Measurements from ENCODE around the gene TTC39A. TPM values are rescaled to one million over a fixed set of nuclear protein-coding genes. Genes with fewer than 3 reads are reported as not detected.

The TTC39A gene
- total and polyA plus RNA-seq, 2 donors (not counting 1 experiment from before 2014, with no cell fraction given): 0.28 to 1.5 TPM

DNA sequence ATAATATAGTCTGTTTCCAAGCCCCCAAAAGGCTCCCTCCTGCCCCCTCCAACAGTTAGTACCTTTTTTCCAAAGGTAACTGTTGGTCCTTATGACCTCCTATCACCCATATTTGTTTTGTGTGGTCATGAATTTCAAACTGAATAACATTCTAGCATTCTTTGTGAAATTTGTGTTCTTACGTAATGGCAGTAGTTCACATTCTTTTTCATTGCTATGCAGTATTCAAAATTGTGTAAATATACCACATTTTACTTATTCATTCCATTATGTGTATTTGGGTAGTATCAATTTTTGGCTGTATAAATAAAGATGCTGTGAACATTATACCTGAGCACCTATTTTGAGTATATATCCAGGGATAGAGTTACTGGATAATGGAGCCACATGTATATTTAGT is 80.9 kb downstream of the TTC39A start:
- no peaks in the 10 kb centered on the region for H3K4me1 ChIP-seq (ENCODE audit: control insufficient read depth, extremely low read depth, insufficient read depth, low read length)
- no peak for DNase-seq (ENCODE audit: low read depth in 2 of 2)
- H3K9me3 ChIP-seq (ENCODE audit: control insufficient read depth, insufficient read depth, low read depth, low read length): no peaks in the 10 kb centered on the region
- no peak overlapping the region for H3K4me2 ChIP-seq (ENCODE audit: extremely low read depth, insufficient read depth, low read length)
- no peak overlapping the region for H2AFZ ChIP-seq (ENCODE audit: low read length)
- TF ChIP-seq CTCF (conservative IDR thresholded peaks at IDR 0.05 in 1 of 2, IDR thresholded peaks at IDR 0.05 in 1 of 2; ENCODE audit: low read depth in 1 of 2, low read length in 2 of 2) (no peak), EZH2 (IDR thresholded peaks at IDR 0.05; ENCODE audit: low read length, missing control alignments) (no peak)
- no peaks in the 10 kb centered on the region for H4K20me1 ChIP-seq (ENCODE audit: control insufficient read depth, extremely low read depth, insufficient read depth, low read length)
- H3K27me3 ChIP-seq (ENCODE audit: control insufficient read depth, insufficient read depth, low read length): no peaks in the 10 kb centered on the region
- no peak overlapping the region for H3K9ac ChIP-seq (ENCODE audit: insufficient read depth, low read length)
- no peak overlapping the region for H3K4me3 ChIP-seq (replicated peaks in 1 of 4; ENCODE audit: control extremely low read depth in 1 of 4, insufficient read depth in 1 of 4, low read depth in 3 of 4, low read length in 4 of 4)
- H3K27ac ChIP-seq (ENCODE audit: insufficient read depth, low read length): no peak overlapping the region
- peaks cover 65% of the 10 kb centered on the region for H3K79me2 ChIP-seq (ENCODE audit: control insufficient read depth, insufficient read depth, low read length)
- H3K36me3 ChIP-seq (ENCODE audit: control insufficient read depth, insufficient read depth, low read length): no peaks in the 10 kb centered on the region

DNA sequence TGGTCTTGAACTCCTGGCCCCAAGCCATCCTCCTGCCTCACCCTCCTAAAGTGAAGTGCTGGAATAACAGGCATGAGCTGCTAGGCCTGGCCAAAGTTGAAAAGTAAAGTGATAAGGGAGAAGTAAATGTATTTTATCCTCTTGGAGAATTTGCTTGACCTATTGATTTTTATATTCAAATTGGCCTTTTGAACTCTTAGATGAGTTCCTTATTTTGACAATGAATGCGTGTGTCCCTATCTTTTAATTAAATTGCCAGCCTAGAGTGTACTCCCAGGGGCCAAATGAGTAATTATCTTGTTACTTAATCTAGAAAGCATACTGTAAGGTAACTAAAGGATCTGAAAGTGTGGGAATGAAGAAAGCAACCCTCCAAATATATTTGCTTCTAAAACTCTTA is 82.9 kb downstream of the TTC39A start:
- no peaks in the 10 kb centered on the region for H4K20me1 ChIP-seq (ENCODE audit: control insufficient read depth, extremely low read depth, insufficient read depth, low read length)

GRCh38 chr1:51247022-51247421 is 83.3 kb downstream of the TTC39A start:
- DNase-seq (ENCODE audit: low read depth in 2 of 2): no peak
- Histone ChIP-seq H3K79me2 (ENCODE audit: control insufficient read depth, insufficient read depth, low read length) (peaks cover 79% of the 10 kb centered on the region), H3K36me3 (ENCODE audit: control insufficient read depth, insufficient read depth, low read length) (no peaks in the 10 kb centered on the region), H3K4me3 (replicated peaks in 1 of 4; ENCODE audit: control extremely low read depth in 1 of 4, insufficient read depth in 1 of 4, low read depth in 3 of 4, low read length in 4 of 4) (no peak overlapping the region), H2AFZ (ENCODE audit: low read length) (no peak overlapping the region), H3K27me3 (ENCODE audit: control insufficient read depth, insufficient read depth, low read length) (no peaks in the 10 kb centered on the region), H4K20me1 (ENCODE audit: control insufficient read depth, extremely low read depth, insufficient read depth, low read length) (no peaks in the 10 kb centered on the region), H3K27ac (ENCODE audit: insufficient read depth, low read length) (no peak overlapping the region), H3K9ac (ENCODE audit: insufficient read depth, low read length) (no peak overlapping the region), H3K9me3 (ENCODE audit: control insufficient read depth, insufficient read depth, low read depth, low read length) (no peaks in the 10 kb centered on the region), H3K4me2 (ENCODE audit: extremely low read depth, insufficient read depth, low read length) (no peak overlapping the region), H3K4me1 (ENCODE audit: control insufficient read depth, extremely low read depth, insufficient read depth, low read length) (no peaks in the 10 kb centered on the region)
- no peak for TF ChIP-seq CTCF (conservative IDR thresholded peaks at IDR 0.05 in 1 of 2, IDR thresholded peaks at IDR 0.05 in 1 of 2; ENCODE audit: low read depth in 1 of 2, low read length in 2 of 2)
- TF ChIP-seq EZH2 (IDR thresholded peaks at IDR 0.05; ENCODE audit: low read length, missing control alignments): no peak

More for the DNA sequence above, 82.9 kb downstream of the TTC39A start:
- H3K27ac ChIP-seq (ENCODE audit: insufficient read depth, low read length): no peak overlapping the region
- no peak overlapping the region for H3K4me3 ChIP-seq (replicated peaks in 1 of 4; ENCODE audit: control extremely low read depth in 1 of 4, insufficient read depth in 1 of 4, low read depth in 3 of 4, low read length in 4 of 4)
- no peak overlapping the region for H2AFZ ChIP-seq (ENCODE audit: low read length)
- no peaks in the 10 kb centered on the region for H3K4me1 ChIP-seq (ENCODE audit: control insufficient read depth, extremely low read depth, insufficient read depth, low read length)
- DNase-seq (ENCODE audit: low read depth in 2 of 2): no peak
- H3K79me2 ChIP-seq (ENCODE audit: control insufficient read depth, insufficient read depth, low read length): peaks cover 74% of the 10 kb centered on the region
- no peak for TF ChIP-seq EZH2 (IDR thresholded peaks at IDR 0.05; ENCODE audit: low read length, missing control alignments)
- no peak for TF ChIP-seq CTCF (conservative IDR thresholded peaks at IDR 0.05 in 1 of 2, IDR thresholded peaks at IDR 0.05 in 1 of 2; ENCODE audit: low read depth in 1 of 2, low read length in 2 of 2)
- H3K9ac ChIP-seq (ENCODE audit: insufficient read depth, low read length): no peak overlapping the region
- no peaks in the 10 kb centered on the region for H3K9me3 ChIP-seq (ENCODE audit: control insufficient read depth, insufficient read depth, low read depth, low read length)
- no peaks in the 10 kb centered on the region for H3K36me3 ChIP-seq (ENCODE audit: control insufficient read depth, insufficient read depth, low read length)
- no peaks in the 10 kb centered on the region for H3K27me3 ChIP-seq (ENCODE audit: control insufficient read depth, insufficient read depth, low read length)
- no peak overlapping the region for H3K4me2 ChIP-seq (ENCODE audit: extremely low read depth, insufficient read depth, low read length)
